MCF 10A (cell line): ENCODE data around the gene ZSCAN5A. TPM values are rescaled to one million over a fixed set of nuclear protein-coding genes. Genes with fewer than 3 reads are reported as not detected.

Experiments used
- BruUV-seq: library from RNA; stranded (reverse); fragments of 400-500 nt; replicated peaks from 2 replicates; lab custom pipeline; 2021; lab: Mats Ljungman, UMichigan
- CTCF ChIA-PET: fragments of 300-600 bp; sonication (Branson Sonifier 250); formaldehyde crosslinking; extraction: SDS; loops from one replicate; lab custom pipeline; 2021; ENCODE audit warnings: antibody characterized with exemption, inconsistent platforms; lab: Yijun Ruan, JAX
- POLR2A ChIA-PET: fragments of 300-600, 350-650 bp; sonication (Branson Sonifier 250); formaldehyde crosslinking; extraction: SDS; loops from one replicate; lab custom pipeline; 2020; ENCODE audit warnings: antibody characterized with exemption, inconsistent platforms; lab: Yijun Ruan, JAX
- DNase-seq: peaks from one replicate; pipeline ENCODE4 v3.0.0-alpha.2; 2018; ENCODE audit not compliant: unreplicated experiment
- H3K27ac Mint-ChIP-seq: one replicate; pipeline ENCODE4 v1.8.0; 2022; ENCODE audit warnings: mild to moderate bottlenecking, low read depth, mixed read lengths; ENCODE audit not compliant: unreplicated experiment
- H3K27me3 Mint-ChIP-seq: one replicate; pipeline ENCODE4 v1.8.0; 2022; ENCODE audit warnings: mixed read lengths; ENCODE audit not compliant: insufficient read depth, unreplicated experiment
- H3K36me3 Mint-ChIP-seq: one replicate; pipeline ENCODE4 v1.8.0; 2022; ENCODE audit warnings: mild to moderate bottlenecking, moderate library complexity, mixed read lengths; ENCODE audit not compliant: insufficient read depth, unreplicated experiment
- H3K4me1 Mint-ChIP-seq: one replicate; pipeline ENCODE4 v1.8.0; 2022; ENCODE audit warnings: mixed read lengths; ENCODE audit not compliant: insufficient read depth, unreplicated experiment
- H3K4me3 Mint-ChIP-seq: one replicate; pipeline ENCODE4 v1.8.0; 2022; ENCODE audit warnings: mild to moderate bottlenecking, moderate library complexity, mixed read lengths; ENCODE audit not compliant: unreplicated experiment
- H3K9me3 Mint-ChIP-seq: one replicate; pipeline ENCODE4 v1.8.0; 2022; ENCODE audit warnings: mixed read lengths; ENCODE audit not compliant: unreplicated experiment
- CTCF ChIP-seq: fragments of 200-600 bp; IDR thresholded peaks from one replicate; pipeline ENCODE4 v1.8.0; 2022; ENCODE audit warnings: antibody characterized with exemption, mild to moderate bottlenecking; ENCODE audit not compliant: unreplicated experiment
- intact Hi-C: fragments of 100-400 bp; cut with micrococcal nuclease; formaldehyde crosslinking; loops from 2 replicates; pipeline ENCODE4 v1.14.1; 2022
- total RNA-seq: library from RNA; stranded (reverse); gene quantifications from 2 replicates; pipeline ENCODE4 v1.2.3, GENCODE V29; 2022

Gene ZSCAN5A
- total RNA-seq, 1 experiment from 2014 or later, result 8.1 TPM

- intact Hi-C loops, result loop anchor here (1.0 to 10.0 kb wide), 2 partner anchors 175 to 220 kb away; no protein-coding TSS in a partner anchor
- TF ChIP-seq CTCF, result no peak
Observed at GRCh38 chr19:56315077-56315828, 614 bp upstream of the ZSCAN5A start.

GRCh38 chr19:56314018-56314380, 640 bp downstream of the ZSCAN5A start:
- peaks cover 18% of the 10 kb centered on the region for H3K4me1 Mint-ChIP-seq
- peak overlapping the region; percentile 100 for H3K27ac Mint-ChIP-seq
- CTCF ChIA-PET, result interaction anchor here (0.6 to 3.8 kb wide), 7 partner anchors 13 to 681 kb away, joined by 3 to 25 read pairs (median 4); no protein-coding TSS in a partner anchor
- H3K4me3 Mint-ChIP-seq, result peak overlapping the region; percentile 81
- no peak for DNase-seq
- H3K9me3 Mint-ChIP-seq, result no peaks in the 10 kb centered on the region
- intact Hi-C loops, result loop anchor here (10.0 kb wide), 1 partner anchor 219 kb away; no protein-coding TSS in a partner anchor
- H3K27me3 Mint-ChIP-seq, result no peaks in the 10 kb centered on the region
- H3K36me3 Mint-ChIP-seq, result peaks cover 34% of the 10 kb centered on the region
- POLR2A ChIA-PET, result interaction anchor here (0.7 to 2.8 kb wide), 14 partner anchors 14 to 1122 kb away, joined by 3 to 20 read pairs (median 4); partner anchors contain the start of genes ZNF444, ZNF583 and ZNF787
- TSS peak; percentile 52 for BruUV-seq
- no peak for TF ChIP-seq CTCF

More at GRCh38 chr19:56315077-56315828, 614 bp upstream of the ZSCAN5A start:
- CTCF ChIA-PET, result interaction anchor here (0.7 to 3.8 kb wide), 5 partner anchors 17 to 551 kb away, joined by 4 to 25 read pairs (median 5); no protein-coding TSS in a partner anchor
- H3K4me1 Mint-ChIP-seq, result peaks cover 18% of the 10 kb centered on the region
- H3K9me3 Mint-ChIP-seq, result no peaks in the 10 kb centered on the region
- peak overlapping the region; percentile 81 for H3K4me3 Mint-ChIP-seq
- H3K36me3 Mint-ChIP-seq, result peaks cover 25% of the 10 kb centered on the region
- H3K27me3 Mint-ChIP-seq, result no peaks in the 10 kb centered on the region
- BruUV-seq, result TSS peak; percentile 73
- DNase-seq, result peak; percentile 99
- peak overlapping the region; percentile 100 for H3K27ac Mint-ChIP-seq
- POLR2A ChIA-PET, result interaction anchor here (0.7 to 2.8 kb wide), 12 partner anchors 15 to 661 kb away, joined by 3 to 20 read pairs (median 3); partner anchors contain the start of gene ZNF444

- POLR2A ChIA-PET, result interaction anchor here (0.9 to 2.8 kb wide), 6 partner anchors 17 to 236 kb away, joined by 4 to 20 read pairs (median 6); partner anchors contain the start of genes ZNF444 and ZNF787
- Mint-ChIP-seq H3K36me3 (peaks cover 42% of the 10 kb centered on the region), H3K27ac (peak overlapping the region; percentile 100), H3K27me3 (no peaks in the 10 kb centered on the region), H3K9me3 (no peaks in the 10 kb centered on the region), H3K4me1 (peaks cover 18% of the 10 kb centered on the region), H3K4me3 (peak overlapping the region; percentile 81)
- no peak for TF ChIP-seq CTCF
- no TSS peak for BruUV-seq
- intact Hi-C loops, result loop anchor here (10.0 kb wide), 1 partner anchor 218 kb away; no protein-coding TSS in a partner anchor
- DNase-seq, result no peak
- CTCF ChIA-PET, result interaction anchor here (0.9 to 3.8 kb wide), 5 partner anchors 12 to 60 kb away, joined by 4 to 25 read pairs (median 5); no protein-coding TSS in a partner anchor
Observed at GRCh38 chr19:56312787-56313657, 1.6 kb downstream of the ZSCAN5A start.
